GM23248 (cell line): ENCODE results near the gene GEMIN7.

Experiments
- EZH2 ChIP-seq: fragments of 200-600 bp; sonication (generic); IDR thresholded peaks from 2 replicates; pipeline ENCODE4 v1.6.1; 2018; ENCODE audit warnings: antibody characterized with exemption, mild to moderate bottlenecking; ENCODE audit not compliant: insufficient read depth, poor library complexity, severe bottlenecking
- EZH2phosphoT487 ChIP-seq: fragments of 200-600 bp; sonication (generic); IDR thresholded peaks from 2 replicates; pipeline ENCODE4 v1.6.1; 2018; ENCODE audit warnings: antibody characterized with exemption, moderate library complexity, mild to moderate bottlenecking, low read depth; ENCODE audit not compliant: insufficient read depth

GRCh38 chr19:45103508-45104319 lies 24.7 kb downstream of the GEMIN7 start:
- no peak for TF ChIP-seq EZH2phosphoT487
- no peak for TF ChIP-seq EZH2
